LNCaP clone FGC (cell line): ENCODE data around the gene NLRP6.

ENCODE experiments used
- DNase-seq: peaks from one replicate; pipeline ENCODE4 v3.0.0-alpha.2; 2011; ENCODE audit warnings: low read depth
- H3K4me3 ChIP-seq: 2 replicates; pipeline ENCODE4 v1.5.1; 2011; ENCODE audit warnings: mild to moderate bottlenecking, low read depth, low read length, control low read depth
- CTCF ChIP-seq: IDR thresholded peaks from 2 replicates; pipeline ENCODE4 v1.5.1; 2012; ENCODE audit warnings: mild to moderate bottlenecking; ENCODE audit not compliant: control insufficient read depth, insufficient read depth; ENCODE audit errors: extremely low read depth

NLRP6 gene

DNA sequence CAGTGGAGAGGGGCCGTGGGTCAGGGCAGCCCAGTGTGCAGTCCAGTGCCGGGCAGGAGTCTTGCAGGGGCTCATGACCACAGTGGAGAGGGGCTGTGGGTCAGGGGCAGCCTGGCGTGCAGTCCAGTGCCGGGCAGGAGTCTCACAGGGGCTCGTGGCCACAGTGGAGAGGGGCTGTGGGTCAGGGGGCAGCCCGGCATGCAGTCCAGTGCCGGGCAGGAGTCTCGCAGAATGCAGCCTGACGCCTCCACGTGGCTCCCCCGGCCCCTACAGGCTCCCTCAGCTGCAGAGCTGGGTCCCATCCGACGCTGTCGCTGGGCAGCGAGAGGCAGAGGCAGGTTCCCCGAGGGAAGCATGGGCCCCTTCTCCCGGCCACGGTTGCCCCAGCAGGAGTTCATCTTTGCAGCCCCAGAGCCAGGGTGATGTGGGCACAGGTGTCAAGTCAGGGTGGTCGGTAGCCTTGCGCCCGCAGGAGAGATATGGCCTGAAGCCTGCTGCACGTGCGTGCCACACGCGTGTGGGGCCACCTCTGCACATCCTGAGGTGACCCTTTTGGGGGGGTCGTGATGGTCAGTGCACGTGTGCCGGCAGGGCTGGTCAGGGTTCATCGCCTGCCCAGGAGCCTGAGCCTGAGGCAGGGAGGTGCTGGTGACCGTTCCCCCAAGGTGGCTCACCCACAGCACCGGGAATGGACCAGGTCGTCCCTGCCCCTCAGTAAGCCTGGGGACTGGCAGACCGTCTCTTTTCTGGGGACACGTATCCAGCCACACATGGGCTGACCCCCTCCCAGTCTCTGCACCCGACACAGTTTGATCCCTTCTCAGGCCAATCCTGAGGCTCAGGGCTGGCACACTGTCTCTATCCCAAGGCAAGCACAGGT is 18.2 kb downstream of the NLRP6 start:
- DNase-seq: no peak
- H3K4me3 ChIP-seq: no peak overlapping the region
- no peak for TF ChIP-seq CTCF

GRCh38 chr11:297051-297585 is 18.9 kb downstream of the NLRP6 start:
- no peak for DNase-seq
- no peak overlapping the region for H3K4me3 ChIP-seq
- no peak for TF ChIP-seq CTCF

- TF ChIP-seq CTCF: no peak
- no peak for DNase-seq
- no peak overlapping the region for H3K4me3 ChIP-seq
Observed at GRCh38 chr11:297586-298405, 19.6 kb downstream of the NLRP6 start.

GRCh38 chr11:298406-299065 is 20.3 kb downstream of the NLRP6 start:
- no peak for DNase-seq
- no peak overlapping the region for H3K4me3 ChIP-seq
- TF ChIP-seq CTCF: no peak

GRCh38 chr11:299081-299891 is 21.1 kb downstream of the NLRP6 start, which contains the start of gene IFITM5:
Gene IFITM5, minus strand, starts transcription at chr11:299526. Its CDS starts 36 bp downstream, at chr11:299490.
- no peak for DNase-seq
- TF ChIP-seq CTCF: no peak
- no peak within 1 kb of the TSS for H3K4me3 ChIP-seq
